GM18909 (cell line): Measurements from ENCODE around the gene RUSC1.
A peak's percentile ranks its signal among the peaks of the same experiment; 100 is the strongest.
"Not testable (repeated sequence)": the region's sequence is repeated elsewhere in the genome, so short reads cannot be mapped to it uniquely, and the experiment has no call there.

ENCODE experiments used
- ATAC-seq: cut with Tn5 transposase; IDR thresholded peaks from one replicate; pipeline ENCODE4 v1.9.1; 2021; ENCODE audit warnings: mild to moderate bottlenecking; ENCODE audit not compliant: unreplicated experiment, poor library complexity

RUSC1 gene

GRCh38 chr1:155322571-155322952 lies 1.9 kb downstream of the RUSC1 start:
- ATAC-seq = no peak

GRCh38 chr1:155322953-155323728 lies 2.4 kb downstream of the RUSC1 start:
- ATAC-seq = peak; percentile 43

GRCh38 chr1:155323729-155324036 lies 3.0 kb downstream of the RUSC1 start:
- peak; percentile 46 for ATAC-seq

GRCh38 chr1:155324037-155324716 lies 3.5 kb downstream of the RUSC1 start:
- peak; percentile 63 for ATAC-seq

GRCh38 chr1:155324717-155325602 lies 4.3 kb downstream of the RUSC1 start:
- ATAC-seq = no peak

- ATAC-seq = no peak
Measured at GRCh38 chr1:155325603-155325893, 4.9 kb downstream of the RUSC1 start.

- no peak for ATAC-seq
Measured at GRCh38 chr1:155326020-155326526, 5.4 kb downstream of the RUSC1 start.

GRCh38 chr1:155326631-155327037 lies 5.9 kb downstream of the RUSC1 start:
- no peak for ATAC-seq

- no peak for ATAC-seq
Measured at GRCh38 chr1:155327981-155328380, 7.3 kb downstream of the RUSC1 start.

- not testable (repeated sequence) for ATAC-seq
Measured at GRCh38 chr1:155328856-155329255, 8.2 kb downstream of the RUSC1 start.

GRCh38 chr1:155329980-155330598 lies 9.4 kb downstream of the RUSC1 start:
- no peak for ATAC-seq

- ATAC-seq = no peak
Measured at GRCh38 chr1:155334962-155335361, 14.3 kb downstream of the RUSC1 start.

GRCh38 chr1:155339515-155340097 lies 18.9 kb downstream of the RUSC1 start:
- ATAC-seq = no peak

- ATAC-seq = no peak
Measured at GRCh38 chr1:155342842-155343241, 22.1 kb downstream of the RUSC1 start.

- no peak for ATAC-seq
Measured at GRCh38 chr1:155352631-155353030, 31.9 kb downstream of the RUSC1 start.

GRCh38 chr1:155360051-155360450 lies 39.4 kb downstream of the RUSC1 start:
- no peak for ATAC-seq

GRCh38 chr1:155379180-155379579 lies 58.5 kb downstream of the RUSC1 start:
- ATAC-seq = no peak

GRCh38 chr1:155379631-155380090 lies 59.0 kb downstream of the RUSC1 start:
- no peak for ATAC-seq
